ENCODE results near the gene FETUB. TPM values are rescaled to one million over a fixed set of nuclear protein-coding genes. Genes with fewer than 3 reads are reported as not detected.

FETUB gene
- total RNA-seq, 3 donors from 2014 or later (not counting 1 experiment from before 2014, with no cell fraction given), result not detected

DNA sequence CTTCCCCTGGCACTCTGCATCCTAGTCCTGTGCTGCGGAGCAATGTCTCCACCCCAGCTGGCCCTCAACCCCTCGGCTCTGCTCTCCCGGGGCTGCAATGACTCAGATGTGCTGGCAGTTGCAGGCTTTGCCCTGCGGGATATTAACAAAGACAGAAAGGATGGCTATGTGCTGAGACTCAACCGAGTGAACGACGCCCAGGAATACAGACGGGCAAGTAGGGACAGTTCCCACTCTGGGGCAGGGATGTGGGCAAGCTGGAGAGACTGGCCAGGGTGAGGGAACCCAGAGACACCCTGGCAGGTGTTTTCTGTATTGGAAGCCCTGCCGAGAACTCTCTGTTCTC lies 247 bp downstream of the FETUB start:
- 87% methylated on average over 9 of the region's 9 CpGs for WGBS (ENCODE audit: insufficient coverage)
- Histone ChIP-seq H3K4me1 (ENCODE audit: control insufficient read depth, insufficient read depth, low read length) (peaks cover 5% of the 10 kb centered on the region), H3K36me3 (ENCODE audit: control insufficient read depth, insufficient read depth, low read length) (no peaks in the 10 kb centered on the region), H3K4me3 (ENCODE audit: low read length) (no peak overlapping the region), H3K27ac (ENCODE audit: low read length) (no peak overlapping the region), H3K9me3 (ENCODE audit: control insufficient read depth, insufficient read depth, low read length) (no peaks in the 10 kb centered on the region), H3K27me3 (ENCODE audit: control insufficient read depth, insufficient read depth, low read length) (no peaks in the 10 kb centered on the region)
- no peak overlapping the region for H3K27ac Mint-ChIP-seq
- TF ChIP-seq CTCF (IDR thresholded peaks at IDR 0.05), result no peak
- no peaks in the 10 kb centered on the region for H3K9me3 Mint-ChIP-seq
- H3K4me1 Mint-ChIP-seq, result peaks cover 0 to 6% of the 10 kb centered on the region in 2 donors
- ATAC-seq, result no peak
- intact Hi-C loops (cut with micrococcal nuclease), result no loop called here
- peaks cover 31 to 56% of the 10 kb centered on the region in 2 donors for H3K27me3 Mint-ChIP-seq (ENCODE audit: low read depth in 2 of 2)
- H3K4me3 Mint-ChIP-seq, result no peak overlapping the region
- DNase-seq, result no peak
- H3K36me3 Mint-ChIP-seq, result no peaks in the 10 kb centered on the region

DNA sequence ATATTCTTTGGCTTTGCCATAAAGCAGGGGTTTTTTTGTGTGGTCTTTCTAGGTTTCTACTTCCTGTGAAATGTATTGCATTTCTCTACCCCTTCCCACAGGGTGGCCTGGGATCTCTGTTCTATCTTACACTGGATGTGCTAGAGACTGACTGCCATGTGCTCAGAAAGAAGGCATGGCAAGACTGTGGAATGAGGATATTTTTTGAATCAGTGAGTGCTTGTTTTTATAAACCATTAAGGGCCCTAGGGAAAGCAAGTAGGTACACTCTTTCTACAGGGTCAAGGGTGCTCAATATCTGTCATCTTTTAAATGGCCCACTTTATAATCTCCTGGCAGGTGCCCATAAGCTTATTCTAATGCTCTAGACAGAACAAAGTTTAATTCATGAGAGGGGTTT lies 730 bp downstream of the FETUB start:
- H3K4me3 ChIP-seq (ENCODE audit: low read length), result no peak overlapping the region
- no peak for ATAC-seq
- no peak for TF ChIP-seq CTCF (IDR thresholded peaks at IDR 0.05)
- no peak for DNase-seq
- Mint-ChIP-seq H3K27me3 (ENCODE audit: low read depth in 2 of 2) (peaks cover 33 to 56% of the 10 kb centered on the region in 2 donors), H3K4me1 (peaks cover 0 to 6% of the 10 kb centered on the region in 2 donors), H3K4me3 (no peak overlapping the region), H3K9me3 (no peaks in the 10 kb centered on the region), H3K27ac (no peak overlapping the region), H3K36me3 (no peaks in the 10 kb centered on the region)
- H3K36me3 ChIP-seq (ENCODE audit: control insufficient read depth, insufficient read depth, low read length), result no peaks in the 10 kb centered on the region
- no peak overlapping the region for H3K27ac ChIP-seq (ENCODE audit: low read length)
- intact Hi-C loops (cut with micrococcal nuclease), result no loop called here
- peaks cover 5% of the 10 kb centered on the region for H3K4me1 ChIP-seq (ENCODE audit: control insufficient read depth, insufficient read depth, low read length)
- H3K9me3 ChIP-seq (ENCODE audit: control insufficient read depth, insufficient read depth, low read length), result no peaks in the 10 kb centered on the region
- H3K27me3 ChIP-seq (ENCODE audit: control insufficient read depth, insufficient read depth, low read length), result no peaks in the 10 kb centered on the region

DNA sequence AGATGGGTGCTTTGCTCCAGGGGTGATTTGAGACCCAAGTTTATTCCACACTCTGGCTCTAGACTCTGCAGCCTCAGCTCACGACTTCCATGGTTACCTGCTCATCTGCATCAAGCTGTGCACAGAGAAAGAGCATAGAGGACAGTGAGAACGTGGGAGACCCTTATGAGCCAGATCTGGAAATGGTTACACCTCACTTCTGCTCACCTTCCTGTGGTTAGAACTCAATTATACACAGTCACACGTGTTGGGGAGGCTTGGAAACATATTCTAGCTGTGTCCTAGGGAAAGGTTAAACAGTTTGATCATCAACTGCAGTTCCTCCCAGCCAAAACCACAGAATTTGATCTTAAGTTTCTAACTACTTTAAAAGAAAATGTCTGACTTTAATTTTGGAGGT lies 1.8 kb downstream of the FETUB start:
- ATAC-seq (no peak), DNase-seq (no peak)
- intact Hi-C loops (cut with micrococcal nuclease), result no loop called here
- H3K4me3 ChIP-seq (ENCODE audit: low read length), result no peak overlapping the region
- peaks cover 0 to 6% of the 10 kb centered on the region in 2 donors for H3K4me1 Mint-ChIP-seq
- WGBS (ENCODE audit: insufficient coverage), result 42% methylated on average over 2 of the region's 3 CpGs
- H3K27me3 ChIP-seq (ENCODE audit: control insufficient read depth, insufficient read depth, low read length), result no peaks in the 10 kb centered on the region
- H3K27ac ChIP-seq (ENCODE audit: low read length), result no peak overlapping the region
- no peak for TF ChIP-seq CTCF (IDR thresholded peaks at IDR 0.05)
- no peak overlapping the region for H3K27ac Mint-ChIP-seq
- no peak overlapping the region for H3K4me3 Mint-ChIP-seq
- H3K27me3 Mint-ChIP-seq (ENCODE audit: low read depth in 2 of 2), result peaks cover 33 to 65% of the 10 kb centered on the region in 2 donors
- H3K9me3 Mint-ChIP-seq, result no peaks in the 10 kb centered on the region
- H3K36me3 Mint-ChIP-seq, result no peaks in the 10 kb centered on the region
- peaks cover 5% of the 10 kb centered on the region for H3K4me1 ChIP-seq (ENCODE audit: control insufficient read depth, insufficient read depth, low read length)
- H3K36me3 ChIP-seq (ENCODE audit: control insufficient read depth, insufficient read depth, low read length), result no peaks in the 10 kb centered on the region
- H3K9me3 ChIP-seq (ENCODE audit: control insufficient read depth, insufficient read depth, low read length), result no peaks in the 10 kb centered on the region

- Histone ChIP-seq H3K36me3 (ENCODE audit: control insufficient read depth, insufficient read depth, low read length) (no peaks in the 10 kb centered on the region), H3K4me3 (ENCODE audit: low read length) (no peak overlapping the region), H3K27ac (ENCODE audit: low read length) (no peak overlapping the region), H3K9me3 (ENCODE audit: control insufficient read depth, insufficient read depth, low read length) (no peaks in the 10 kb centered on the region), H3K27me3 (ENCODE audit: control insufficient read depth, insufficient read depth, low read length) (no peaks in the 10 kb centered on the region), H3K4me1 (ENCODE audit: control insufficient read depth, insufficient read depth, low read length) (peaks cover 5% of the 10 kb centered on the region)
- no peaks in the 10 kb centered on the region for H3K9me3 Mint-ChIP-seq
- no peaks in the 10 kb centered on the region for H3K36me3 Mint-ChIP-seq
- no peak for TF ChIP-seq CTCF (IDR thresholded peaks at IDR 0.05)
- no peak overlapping the region for H3K4me3 Mint-ChIP-seq
- ATAC-seq (peak; percentile 61 to 85 (median 75)), DNase-seq (peak in 1 of 2 donors; percentile 12)
- intact Hi-C loops (cut with micrococcal nuclease), result no loop called here
- WGBS (ENCODE audit: insufficient coverage), result 88% methylated on average over 1 of the region's 1 CpG
- peaks cover 0 to 6% of the 10 kb centered on the region in 2 donors for H3K4me1 Mint-ChIP-seq
- peaks cover 31 to 68% of the 10 kb centered on the region in 2 donors for H3K27me3 Mint-ChIP-seq (ENCODE audit: low read depth in 2 of 2)
- no peak overlapping the region for H3K27ac Mint-ChIP-seq
Observed at GRCh38 chr3:186643493-186643892, 3.3 kb downstream of the FETUB start.

Measured in natural killer cell (primary cell).